Hepatocyte (in vitro differentiated cells): ENCODE measurements around the gene LDHAL6B. TPM values are rescaled to one million over a fixed set of nuclear protein-coding genes. Genes with fewer than 3 reads are reported as not detected.

Source experiments
- DNase-seq: peaks from one replicate; pipeline ENCODE4 v3.0.0-alpha.2; 2016; ENCODE audit warnings: low spot score
- H2AFZ ChIP-seq: fragments of 200-600 bp; sonication (generic); 2 replicates; pipeline ENCODE4 v1.6.0; 2016; ENCODE audit warnings: antibody characterized with exemption, mild to moderate bottlenecking
- H3K27ac ChIP-seq: fragments of 200-600 bp; sonication (generic); 2 replicates; pipeline ENCODE4 v1.5.1; 2016; ENCODE audit warnings: mild to moderate bottlenecking
- H3K27me3 ChIP-seq: fragments of 200-600 bp; sonication (generic); 2 replicates; pipeline ENCODE4 v1.6.1; 2016
- H3K36me3 ChIP-seq: fragments of 200-600 bp; sonication (generic); replicated peaks from 2 replicates; pipeline ENCODE4 v1.5.1; 2016; ENCODE audit warnings: low read depth; ENCODE audit not compliant: insufficient read depth
- H3K4me1 ChIP-seq: fragments of 200-600 bp; sonication (generic); 2 replicates; pipeline ENCODE4 v1.5.1; 2016; ENCODE audit warnings: mild to moderate bottlenecking, moderate library complexity; ENCODE audit not compliant: insufficient read depth
- H3K4me2 ChIP-seq: fragments of 200-600 bp; sonication (generic); 2 replicates; pipeline ENCODE4 v1.6.0; 2016
- H3K4me3 ChIP-seq: fragments of 200-600 bp; sonication (generic); 2 replicates; pipeline ENCODE4 v1.5.1; 2016; ENCODE audit warnings: mild to moderate bottlenecking
- H3K79me2 ChIP-seq: fragments of 200-600 bp; sonication (generic); 2 replicates; pipeline ENCODE4 v1.6.0; 2017; ENCODE audit warnings: mild to moderate bottlenecking
- H3K9me2 ChIP-seq: fragments of 200-600 bp; sonication (generic); replicated peaks from 2 replicates; pipeline ENCODE4 v1.6.0; 2017; ENCODE audit warnings: mild to moderate bottlenecking; ENCODE audit not compliant: insufficient read depth
- H3K9me3 ChIP-seq: fragments of 200-600 bp; sonication (generic); 2 replicates; pipeline ENCODE4 v1.5.1; 2016; ENCODE audit warnings: low read depth, mild to moderate bottlenecking
- H4K20me1 ChIP-seq: fragments of 200-600 bp; sonication (generic); 2 replicates; pipeline ENCODE4 v1.6.0; 2016; ENCODE audit warnings: mild to moderate bottlenecking; ENCODE audit not compliant: insufficient read depth, poor library complexity, severe bottlenecking
- CTCF ChIP-seq: fragments of 200-600 bp; sonication (generic); IDR thresholded peaks from 2 replicates; pipeline ENCODE4 v1.5.1; 2016; ENCODE audit warnings: antibody characterized with exemption, mild to moderate bottlenecking; ENCODE audit not compliant: poor library complexity
- EZH2 ChIP-seq: fragments of 200-600 bp; sonication (generic); IDR thresholded peaks from 2 replicates; pipeline ENCODE4 v1.6.1; 2016; ENCODE audit warnings: antibody characterized with exemption, mild to moderate bottlenecking, borderline replicate concordance
- EZH2phosphoT487 ChIP-seq: fragments of 200-600 bp; sonication (generic); IDR thresholded peaks from one replicate; pipeline ENCODE4 v1.6.1; 2018; ENCODE audit warnings: antibody characterized with exemption, mild to moderate bottlenecking, low read depth, moderate library complexity; ENCODE audit not compliant: unreplicated experiment, severe bottlenecking
- WGBS: methylation state at CpG from one replicate; pipeline ENCODE4 v1.1.6; 2016; ENCODE audit warnings: low lambda C conversion rate; ENCODE audit errors: missing lambda C conversion rate; 5-methylcytosine and 5-hydroxymethylcytosine counted together
- polyA plus RNA-seq: library from polyadenylated mRNA; unstranded; fragments of >200 nt; fragmentation: Nextera tagmentation; extraction: Ambion mirVana; gene quantifications from 2 replicates; pipeline ENCODE4 v1.2.1, GENCODE V29; 2016
- total RNA-seq: library from RNA; depleted of rRNA; stranded (reverse); fragments of >200 nt; gene quantifications from 2 replicates; pipeline ENCODE4 v1.2.3, GENCODE V29; 2014

The LDHAL6B gene
- total and polyA plus RNA-seq, 2 experiments from 2014 or later = 0.17 TPM; not detected in 1

GRCh38 chr15:59222906-59223550, 16.4 kb downstream of the LDHAL6B start:
- Histone ChIP-seq H3K4me3 (no peak overlapping the region), H2AFZ (no peak overlapping the region), H3K27ac (no peak overlapping the region), H3K4me2 (no peak overlapping the region), H4K20me1 (no peaks in the 10 kb centered on the region), H3K27me3 (no peaks in the 10 kb centered on the region), H3K36me3 (no peaks in the 10 kb centered on the region), H3K79me2 (no peaks in the 10 kb centered on the region), H3K9me3 (no peaks in the 10 kb centered on the region), H3K4me1 (no peaks in the 10 kb centered on the region), H3K9me2 (no peaks in the 10 kb centered on the region)
- DNase-seq = no peak
- TF ChIP-seq EZH2 = no peak
- no peak for TF ChIP-seq EZH2phosphoT487
- no peak for TF ChIP-seq CTCF
- 91% methylated on average over 11 of the region's 11 CpGs for WGBS

GRCh38 chr15:59223736-59224135, 17.1 kb downstream of the LDHAL6B start:
- Histone ChIP-seq H3K79me2 (no peaks in the 10 kb centered on the region), H3K27ac (no peak overlapping the region), H2AFZ (no peak overlapping the region), H3K27me3 (no peaks in the 10 kb centered on the region), H3K36me3 (no peaks in the 10 kb centered on the region), H3K9me2 (no peaks in the 10 kb centered on the region), H3K9me3 (no peaks in the 10 kb centered on the region), H4K20me1 (no peaks in the 10 kb centered on the region), H3K4me3 (no peak overlapping the region), H3K4me2 (no peak overlapping the region), H3K4me1 (no peaks in the 10 kb centered on the region)
- no peak for DNase-seq
- TF ChIP-seq EZH2phosphoT487 (no peak), EZH2 (no peak), CTCF (no peak)
- WGBS = 93% methylated on average over 3 of the region's 3 CpGs

DNA sequence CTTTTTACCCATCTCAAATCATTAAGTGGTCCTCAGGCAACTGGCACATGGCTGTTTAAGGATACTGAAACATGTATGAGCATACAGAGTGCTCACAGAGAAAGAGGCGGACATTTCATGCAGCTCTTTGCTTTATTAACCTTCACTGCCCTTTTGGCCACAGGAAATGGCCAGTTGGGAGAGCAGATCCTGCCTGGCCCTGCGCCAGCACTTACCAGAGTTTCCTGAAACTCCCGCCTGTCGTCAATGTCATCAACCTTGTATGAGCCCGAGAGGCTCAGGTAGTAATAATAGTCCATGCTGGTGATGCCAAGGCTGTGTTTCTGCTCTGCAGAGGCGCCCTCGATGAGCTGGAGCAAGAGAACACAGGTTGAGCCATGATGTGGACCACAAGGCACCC, 17.8 kb downstream of the LDHAL6B start:
- WGBS = 96% methylated on average over 7 of the region's 7 CpGs
- Histone ChIP-seq H3K27ac (no peak overlapping the region), H3K27me3 (no peaks in the 10 kb centered on the region), H3K79me2 (no peaks in the 10 kb centered on the region), H2AFZ (no peak overlapping the region), H3K4me3 (no peak overlapping the region), H3K9me3 (no peaks in the 10 kb centered on the region), H3K9me2 (no peaks in the 10 kb centered on the region), H3K36me3 (no peaks in the 10 kb centered on the region), H3K4me1 (no peaks in the 10 kb centered on the region), H3K4me2 (no peak overlapping the region), H4K20me1 (no peaks in the 10 kb centered on the region)
- TF ChIP-seq EZH2phosphoT487 (no peak), EZH2 (no peak), CTCF (no peak)
- peak; percentile 19 for DNase-seq

GRCh38 chr15:59227021-59227420, 20.4 kb downstream of the LDHAL6B start:
- no peak overlapping the region for H2AFZ ChIP-seq
- no peak for DNase-seq
- H3K36me3 ChIP-seq = no peaks in the 10 kb centered on the region
- H3K9me3 ChIP-seq = no peaks in the 10 kb centered on the region
- TF ChIP-seq EZH2phosphoT487 (no peak), EZH2 (no peak), CTCF (no peak)
- H3K4me1 ChIP-seq = no peaks in the 10 kb centered on the region
- 92% methylated on average over 4 of the region's 4 CpGs for WGBS
- H3K4me3 ChIP-seq = no peak overlapping the region
- no peaks in the 10 kb centered on the region for H3K27me3 ChIP-seq
- no peak overlapping the region for H3K4me2 ChIP-seq
- no peaks in the 10 kb centered on the region for H3K79me2 ChIP-seq
- H3K27ac ChIP-seq = no peak overlapping the region
- no peaks in the 10 kb centered on the region for H3K9me2 ChIP-seq
- no peaks in the 10 kb centered on the region for H4K20me1 ChIP-seq
